Esophagus muscularis mucosa (tissue), 3 donors: ENCODE data around the gene ATP7B.

Experiments used
- CTCF ChIP-seq, 3 experiments: fragments of 200-600 bp in 2 of 3; fragments of 450-650 bp in 1 of 3; sonication (generic) in 2 of 3; IDR thresholded peaks; one replicate each; pipeline ENCODE4 v1.5.1; 2017 to 2019; ENCODE audit warnings: antibody characterized with exemption in 3 of 3, mild to moderate bottlenecking in 2 of 3, moderate library complexity in 1 of 3
- POLR2A ChIP-seq: fragments of 450-650 bp; IDR thresholded peaks from one replicate; pipeline ENCODE4 v1.6.1; 2017; ENCODE audit warnings: antibody characterized with exemption, moderate library complexity, mild to moderate bottlenecking, low read depth

GRCh38 chr13:52001120-52001731 is 10.0 kb downstream of the ATP7B start:
- peak; percentile 55 to 81 (median 57) for TF ChIP-seq CTCF (IDR thresholded peaks at IDR 0.05)
- no peak for TF ChIP-seq POLR2A
